Activated CD4-positive, alpha-beta T cell treated with anti-CD3 and anti-CD28 coated beads for 36 hours (primary cell): ENCODE data around the gene PCED1B. TPM values are rescaled to one million over a fixed set of nuclear protein-coding genes. Genes with fewer than 3 reads are reported as not detected.
A peak's percentile ranks its signal among the peaks of the same experiment; 100 is the strongest.

Experiments used
- ATAC-seq: fragments of 200-7000 bp; cut with Tn5 transposase; one replicate; pipeline ENCODE4 v1.10.0; 2021; ENCODE audit warnings: mild to moderate bottlenecking, moderate library complexity
- CTCF ChIA-PET: fragments of 350-600 bp; sonication (Branson Sonifier 250); formaldehyde crosslinking; loops from one replicate; lab custom pipeline; 2021; ENCODE audit warnings: antibody characterized with exemption; lab: Charles Lee
- POLR2A ChIA-PET: fragments of 350-600 bp; sonication (Branson Sonifier 250); formaldehyde crosslinking; loops from one replicate; lab custom pipeline; 2021; ENCODE audit warnings: antibody characterized with exemption, inconsistent platforms; lab: Charles Lee
- DNase-seq: peaks from one replicate; pipeline ENCODE4 v3.0.0-alpha.2; 2020
- H3K27ac Mint-ChIP-seq: one replicate; pipeline ENCODE4 v1.8.0; 2021; ENCODE audit warnings: mixed read lengths
- H3K27me3 Mint-ChIP-seq: one replicate; pipeline ENCODE4 v1.8.0; 2021; ENCODE audit warnings: mixed read lengths
- H3K36me3 Mint-ChIP-seq: one replicate; pipeline ENCODE4 v1.8.0; 2021; ENCODE audit warnings: low read depth, mixed read lengths
- H3K4me1 Mint-ChIP-seq: one replicate; pipeline ENCODE4 v1.8.0; 2021; ENCODE audit warnings: mixed read lengths
- H3K4me3 Mint-ChIP-seq: one replicate; pipeline ENCODE4 v1.8.0; 2021; ENCODE audit warnings: mild to moderate bottlenecking, moderate library complexity, mixed read lengths
- H3K9me3 Mint-ChIP-seq: one replicate; pipeline ENCODE4 v1.8.0; 2021; ENCODE audit warnings: low read depth, mixed read lengths
- intact Hi-C, 2 experiments: fragments of 100-400 bp; cut with DNase I in 1 of 2; cut with micrococcal nuclease in 1 of 2; formaldehyde crosslinking; loops; one replicate each; pipeline versions ENCODE4 v1.14.2 to v1.15.1; 2022 to 2024; cut with DNase I, micrococcal nuclease
- total RNA-seq, 2 experiments: library from RNA; stranded (reverse); gene quantifications; one replicate each; pipeline ENCODE4 v1.2.3, GENCODE V29; 2021

PCED1B gene
- total RNA-seq, 2 experiments from 2014 or later: 76.3 to 82.3 TPM

GRCh38 chr12:47078733-47079467 is 521 bp upstream of the PCED1B start:
- no peaks in the 10 kb centered on the region for H3K27me3 Mint-ChIP-seq
- H3K9me3 Mint-ChIP-seq: no peaks in the 10 kb centered on the region
- ChIA-PET POLR2A (interaction anchor here (0.8 to 1.8 kb wide), 5 partner anchors 9 to 137 kb away, joined by 3 to 10 read pairs (median 6); no protein-coding TSS in a partner anchor), CTCF (interaction anchor here (0.6 to 6.0 kb wide), 11 partner anchors 9 to 319 kb away, joined by 3 to 34 read pairs (median 4); no protein-coding TSS in a partner anchor)
- peaks cover 40% of the 10 kb centered on the region for H3K36me3 Mint-ChIP-seq
- ATAC-seq: peak; percentile 54
- peak; percentile 68 for DNase-seq
- H3K4me1 Mint-ChIP-seq: peaks cover 67% of the 10 kb centered on the region
- H3K4me3 Mint-ChIP-seq: peak overlapping the region; percentile 96
- intact Hi-C loops: loop anchor here (1.0 to 2.0 kb wide), 6 partner anchors 46 to 228 kb away; no protein-coding TSS in a partner anchor
- peak overlapping the region; percentile 96 for H3K27ac Mint-ChIP-seq

GRCh38 chr12:47079981-47080724 is 732 bp downstream of the PCED1B start:
- Mint-ChIP-seq H3K27me3 (no peaks in the 10 kb centered on the region), H3K36me3 (peaks cover 41% of the 10 kb centered on the region), H3K9me3 (no peaks in the 10 kb centered on the region), H3K4me3 (peak overlapping the region; percentile 82), H3K27ac (peak overlapping the region; percentile 93), H3K4me1 (peaks cover 75% of the 10 kb centered on the region)
- ATAC-seq (peak; percentile 30), DNase-seq (peak; percentile 56)
- POLR2A ChIA-PET: interaction anchor here (0.7 to 1.8 kb wide), 5 partner anchors 10 to 139 kb away, joined by 3 to 10 read pairs (median 6); no protein-coding TSS in a partner anchor
- intact Hi-C loops: loop anchor here (1.0 to 5.0 kb wide), 17 partner anchors 41 to 1353 kb away; partner anchors contain the start of genes ARID2 (in 1 of the 2) and RPAP3 (in 1 of the 2)
- CTCF ChIA-PET: interaction anchor here (0.6 to 6.0 kb wide), 9 partner anchors 10 to 318 kb away, joined by 3 to 34 read pairs (median 3); no protein-coding TSS in a partner anchor

GRCh38 chr12:47080725-47081502 is 1.5 kb downstream of the PCED1B start:
- ChIA-PET CTCF (interaction anchor here (1.0 to 6.0 kb wide), 4 partner anchors 11 to 119 kb away, joined by 3 to 34 read pairs (median 3); no protein-coding TSS in a partner anchor), POLR2A (interaction anchor here (1.5 kb wide), 1 partner anchor 135 kb away, joined by 6 read pairs; no protein-coding TSS in a partner anchor)
- Mint-ChIP-seq H3K27me3 (no peaks in the 10 kb centered on the region), H3K36me3 (peaks cover 37% of the 10 kb centered on the region), H3K4me3 (peak overlapping the region; percentile 82), H3K27ac (peak overlapping the region; percentile 93), H3K9me3 (no peaks in the 10 kb centered on the region), H3K4me1 (peaks cover 78% of the 10 kb centered on the region)
- peak; percentile 80 for DNase-seq
- intact Hi-C loops: loop anchor here (1.0 to 5.0 kb wide), 12 partner anchors 40 to 1354 kb away; partner anchors contain the start of genes ARID2 (in 1 of the 2) and RPAP3 (in 1 of the 2)
- ATAC-seq: peak; percentile 30

GRCh38 chr12:47082283-47082682 is 2.9 kb downstream of the PCED1B start:
- intact Hi-C loops: loop anchor here (5.0 kb wide), 6 partner anchors 40 to 1355 kb away; partner anchors contain the start of gene ARID2 (in 1 of the 2)
- no peak overlapping the region for H3K4me3 Mint-ChIP-seq
- H3K9me3 Mint-ChIP-seq: no peaks in the 10 kb centered on the region
- DNase-seq (no peak), ATAC-seq (no peak)
- ChIA-PET POLR2A (interaction anchor here (0.6 kb wide), 1 partner anchor 235 kb away, joined by 4 read pairs; no protein-coding TSS in a partner anchor), CTCF (interaction anchor here (0.7 to 6.0 kb wide), 9 partner anchors 10 to 340 kb away, joined by 3 to 34 read pairs (median 4); no protein-coding TSS in a partner anchor)
- peaks cover 28% of the 10 kb centered on the region for H3K36me3 Mint-ChIP-seq
- H3K27ac Mint-ChIP-seq: peak overlapping the region; percentile 4
- H3K27me3 Mint-ChIP-seq: no peaks in the 10 kb centered on the region
- peaks cover 76% of the 10 kb centered on the region for H3K4me1 Mint-ChIP-seq

GRCh38 chr12:47082796-47083621 is 3.6 kb downstream of the PCED1B start:
- no peaks in the 10 kb centered on the region for H3K27me3 Mint-ChIP-seq
- H3K4me3 Mint-ChIP-seq: peak overlapping the region; percentile 38
- intact Hi-C loops: loop anchor here (5.0 kb wide), 6 partner anchors 39 to 1356 kb away; partner anchors contain the start of gene ARID2 (in 1 of the 2)
- H3K9me3 Mint-ChIP-seq: no peaks in the 10 kb centered on the region
- peaks cover 20% of the 10 kb centered on the region for H3K36me3 Mint-ChIP-seq
- CTCF ChIA-PET: interaction anchor here (0.6 to 6.0 kb wide), 10 partner anchors 8 to 570 kb away, joined by 3 to 34 read pairs (median 4); no protein-coding TSS in a partner anchor
- H3K4me1 Mint-ChIP-seq: peaks cover 69% of the 10 kb centered on the region
- DNase-seq (no peak), ATAC-seq (no peak)
- POLR2A ChIA-PET: interaction anchor here (0.5 to 0.6 kb wide), 2 partner anchors 8 to 315 kb away, joined by 3 to 8 read pairs; no protein-coding TSS in a partner anchor
- peak overlapping the region; percentile 72 for H3K27ac Mint-ChIP-seq

GRCh38 chr12:47084172-47084571 is 4.8 kb downstream of the PCED1B start:
- ATAC-seq (peak; percentile 42), DNase-seq (no peak)
- Mint-ChIP-seq H3K4me1 (peaks cover 62% of the 10 kb centered on the region), H3K27me3 (no peaks in the 10 kb centered on the region), H3K27ac (peak overlapping the region; percentile 79), H3K9me3 (no peaks in the 10 kb centered on the region), H3K4me3 (peak overlapping the region; percentile 38), H3K36me3 (peaks cover 12% of the 10 kb centered on the region)
- CTCF ChIA-PET: interaction anchor here (1.0 to 1.2 kb wide), 2 partner anchors 132 to 313 kb away, joined by 4 to 5 read pairs; no protein-coding TSS in a partner anchor
- intact Hi-C loops: loop anchor here (2.0 to 5.0 kb wide), 8 partner anchors 38 to 1357 kb away; partner anchors contain the start of gene ARID2 (in 1 of the 2)
- POLR2A ChIA-PET: interaction anchor here (0.6 kb wide), 1 partner anchor 37 kb away, joined by 4 read pairs; no protein-coding TSS in a partner anchor

GRCh38 chr12:47085815-47086252 is 6.4 kb downstream of the PCED1B start:
- ChIA-PET POLR2A (interaction anchor here (0.6 kb wide), 1 partner anchor 26 kb away, joined by 4 read pairs; no protein-coding TSS in a partner anchor), CTCF (interaction anchor here (1.0 to 1.5 kb wide), 3 partner anchors 15 to 312 kb away, joined by 3 to 5 read pairs (median 3); no protein-coding TSS in a partner anchor)
- DNase-seq: peak; percentile 58
- Mint-ChIP-seq H3K36me3 (peaks cover 18% of the 10 kb centered on the region), H3K27ac (peak overlapping the region; percentile 30), H3K9me3 (peaks cover 11% of the 10 kb centered on the region), H3K4me3 (no peak overlapping the region), H3K27me3 (no peaks in the 10 kb centered on the region), H3K4me1 (peaks cover 60% of the 10 kb centered on the region)
- peak; percentile 82 for ATAC-seq
- intact Hi-C loops: loop anchor here (2.0 kb wide), 2 partner anchors 129 to 333 kb away; no protein-coding TSS in a partner anchor

- Mint-ChIP-seq H3K36me3 (peaks cover 24% of the 10 kb centered on the region), H3K27me3 (no peaks in the 10 kb centered on the region), H3K9me3 (peaks cover 17% of the 10 kb centered on the region), H3K27ac (no peak overlapping the region), H3K4me3 (no peak overlapping the region), H3K4me1 (peaks cover 51% of the 10 kb centered on the region)
- CTCF ChIA-PET: no interaction called here
- no peak for ATAC-seq
- DNase-seq: no peak
- POLR2A ChIA-PET: no interaction called here
- intact Hi-C loops: no loop called here
Measured at GRCh38 chr12:47087088-47087688, 7.8 kb downstream of the PCED1B start.
